Adrenal gland (tissue), 12 donors: ENCODE data around the gene CEP85L. TPM values are rescaled to one million over a fixed set of nuclear protein-coding genes. Genes with fewer than 3 reads are reported as not detected.

Experiments
- DNase-seq, 7 donors: peaks; one replicate each; pipeline ENCODE4 v3.0.0-alpha.2; 2019 to 2020
- H3K27ac ChIP-seq, 5 donors: fragments of 200-600 bp; sonication (generic) in 4 of 5; 1 replicate in 3 of 5; 2 replicates in 2 of 5; pipeline versions ENCODE4 v1.5.1 to v1.8.0; 2016 to 2020; ENCODE audit warnings: mild to moderate bottlenecking in 1 of 5
- H3K27me3 ChIP-seq: fragments of 200-600 bp; 2 replicates; pipeline ENCODE4 v1.8.0; 2021
- H3K36me3 ChIP-seq, 2 donors: fragments of 200-600 bp; replicated peaks in 1 of 2; 1 replicate in 1 of 2; 2 replicates in 1 of 2; pipeline versions ENCODE4 v1.5.1 to v1.8.0; 2018 to 2022
- H3K4me1 ChIP-seq, 2 donors: fragments of 200-600 bp; replicated peaks in 1 of 2; 1 replicate in 1 of 2; 2 replicates in 1 of 2; pipeline versions ENCODE4 v1.5.1 to v1.8.0; 2018 to 2021
- H3K4me3 ChIP-seq, 4 donors: fragments of 200-600 bp; sonication (generic) in 3 of 4; one replicate each; pipeline ENCODE4 v1.5.1; 2016 to 2018
- H3K9me3 ChIP-seq, 3 donors: fragments of 200-600 bp; sonication (generic) in 1 of 3; replicated peaks in 1 of 3; 1 replicate in 2 of 3; 2 replicates in 1 of 3; pipeline versions ENCODE4 v1.5.1 to v1.8.0; 2016 to 2021
- CTCF ChIP-seq, 6 experiments: fragments of 450-650 bp in 4 of 6; fragments of 200-600 bp in 2 of 6; sonication (generic) in 1 of 6; IDR thresholded peaks; 1 replicate in 5 of 6; 2 replicates in 1 of 6; pipeline versions ENCODE4 v1.5.1 to v1.8.0; 2016 to 2021; ENCODE audit warnings: antibody characterized with exemption in 6 of 6, mild to moderate bottlenecking in 2 of 6, moderate library complexity in 1 of 6
- POLR2A ChIP-seq, 2 donors: fragments of 450-650 bp; IDR thresholded peaks; one replicate each; pipeline ENCODE4 v1.6.1; 2017; ENCODE audit warnings: antibody characterized with exemption in 2 of 2, mild to moderate bottlenecking in 2 of 2, moderate library complexity in 1 of 2
- WGBS, 4 donors: extraction: QIAGEN DNeasy Blood & Tissue Kit in 2 of 4; methylation state at CpG; one replicate each; pipeline versions ENCODE4 v1.1.5 to v1.1.7; 2013 to 2017; 5-methylcytosine and 5-hydroxymethylcytosine counted together
- intact Hi-C, 2 donors: fragments of 100-400 bp; cut with DNase I; formaldehyde crosslinking; loops; one replicate each; pipeline versions ENCODE4 v1.14.1 to v1.15.0; 2022 to 2023
- polyA plus RNA-seq, 3 donors: library from polyadenylated mRNA; stranded (reverse); fragments of 200-250 nt in 2 of 3; fragments of 350-450 nt in 1 of 3; fragmentation: Illumina TruSeq in 1 of 3; extraction: RNeasy Lipid Tissue Mini Kit (QIAGEN cat#74804) in 1 of 3; gene quantifications; one replicate each; pipeline ENCODE4 v1.2.3, GENCODE V29; 2013 to 2014
- total RNA-seq, 9 donors: library from RNA; depleted of rRNA in 4 of 9; stranded (reverse); fragments of >200 nt in 4 of 9; fragments of 120-200 nt in 1 of 9; fragmentation: NEBNext Ultra II Directional in 1 of 9; extraction: Animal tissue kit (Norgen Biotek cat#: 25700) in 1 of 9; gene quantifications; one replicate each; pipeline versions ENCODE4 v1.1.0 to v1.2.4, GENCODE V29; 2013 to 2023
- donor health status: healthy with polysubstance abuse.
- donor health status: Bipolar disorder and iron deficiency.
- donor health status: DM: yes; HTN: yes; CAD: no.
- donor health status: DM: no; HTN: no; CAD: no.
- donor health status: DM: no; HTN: no; CAD: no.
- donor health status: DM: yes; HTN: yes; CAD: no.

Gene CEP85L
- total and polyA plus RNA-seq, 12 donors, result 2.3 to 74.3 (median 23.3) TPM

GRCh38 chr6:118632359-118632758, 19.0 kb downstream of the CEP85L start:
- intact Hi-C loops, result no loop called here
- no peaks in the 10 kb centered on the region for H3K9me3 ChIP-seq
- H3K27ac ChIP-seq, result no peak overlapping the region
- no peak for DNase-seq
- 84 to 97% (median 88%) methylated on average over 2 of the region's 2 CpGs for WGBS, 4 donors
- no peaks in the 10 kb centered on the region for H3K36me3 ChIP-seq
- H3K27me3 ChIP-seq, result no peaks in the 10 kb centered on the region
- TF ChIP-seq CTCF (IDR thresholded peaks at IDR 0.05), result no peak
- TF ChIP-seq POLR2A (IDR thresholded peaks at IDR 0.05), result no peak
- H3K4me1 ChIP-seq, result peaks cover 7 to 10% of the 10 kb centered on the region in 2 donors
- H3K4me3 ChIP-seq, result no peak overlapping the region

GRCh38 chr6:118630923-118631322, 20.5 kb downstream of the CEP85L start:
- no peaks in the 10 kb centered on the region for H3K36me3 ChIP-seq
- H3K4me3 ChIP-seq, result no peak overlapping the region
- H3K4me1 ChIP-seq, result peaks cover 6 to 10% of the 10 kb centered on the region in 2 donors
- no peak overlapping the region for H3K27ac ChIP-seq
- TF ChIP-seq POLR2A (IDR thresholded peaks at IDR 0.05), result no peak
- no peak for DNase-seq
- 94 to 100% (median 98%) methylated on average over 1 of the region's 1 CpG for WGBS, 4 donors
- H3K27me3 ChIP-seq, result no peaks in the 10 kb centered on the region
- no peaks in the 10 kb centered on the region for H3K9me3 ChIP-seq
- intact Hi-C loops, result no loop called here

- H3K4me3 ChIP-seq, result no peak overlapping the region
- DNase-seq, result no peak
- no peak overlapping the region for H3K27ac ChIP-seq
- WGBS, 4 donors, result 68 to 88% (median 77%) methylated on average over 1 of the region's 1 CpG
- no peaks in the 10 kb centered on the region for H3K27me3 ChIP-seq
- H3K9me3 ChIP-seq, result no peaks in the 10 kb centered on the region
- no peaks in the 10 kb centered on the region for H3K36me3 ChIP-seq
- H3K4me1 ChIP-seq, result peaks cover 0 to 10% of the 10 kb centered on the region in 2 donors
- intact Hi-C loops, result no loop called here
- TF ChIP-seq CTCF (IDR thresholded peaks at IDR 0.05), result no peak
- no peak for TF ChIP-seq POLR2A (IDR thresholded peaks at IDR 0.05)
Measured at GRCh38 chr6:118630067-118630466, 21.3 kb downstream of the CEP85L start.

GRCh38 chr6:118627724-118628123, 23.7 kb downstream of the CEP85L start:
- DNase-seq, result no peak
- Histone ChIP-seq H3K36me3 (no peaks in the 10 kb centered on the region), H3K27ac (no peak overlapping the region), H3K4me1 (no peaks in the 10 kb centered on the region), H3K4me3 (no peak overlapping the region), H3K9me3 (no peaks in the 10 kb centered on the region), H3K27me3 (no peaks in the 10 kb centered on the region)
- TF ChIP-seq POLR2A (IDR thresholded peaks at IDR 0.05) (no peak), CTCF (IDR thresholded peaks at IDR 0.05) (no peak)
- intact Hi-C loops, result no loop called here
- 80 to 99% (median 94%) methylated on average over 3 of the region's 3 CpGs for WGBS, 4 donors

- no peaks in the 10 kb centered on the region for H3K27me3 ChIP-seq
- H3K27ac ChIP-seq, result no peak overlapping the region
- WGBS, 4 donors, result 96 to 100% (median 98%) methylated on average over 4 of the region's 4 CpGs
- TF ChIP-seq POLR2A (IDR thresholded peaks at IDR 0.05) (no peak), CTCF (IDR thresholded peaks at IDR 0.05) (no peak)
- no peak for DNase-seq
- no peaks in the 10 kb centered on the region for H3K36me3 ChIP-seq
- H3K4me1 ChIP-seq, result peaks cover 0 to 2% of the 10 kb centered on the region in 2 donors
- intact Hi-C loops, result no loop called here
- no peak overlapping the region for H3K4me3 ChIP-seq
- no peaks in the 10 kb centered on the region for H3K9me3 ChIP-seq
Measured at GRCh38 chr6:118625833-118626232, 25.6 kb downstream of the CEP85L start.
